ENCODE results near the gene PSG5. TPM values are rescaled to one million over a fixed set of nuclear protein-coding genes. Genes with fewer than 3 reads are reported as not detected.
"Not testable (repeated sequence)": the region's sequence is repeated elsewhere in the genome, so short reads cannot be mapped to it uniquely, and the experiment has no call there.

The PSG5 gene
- total RNA-seq, 1 donor from 2014 or later, result not detected

DNA sequence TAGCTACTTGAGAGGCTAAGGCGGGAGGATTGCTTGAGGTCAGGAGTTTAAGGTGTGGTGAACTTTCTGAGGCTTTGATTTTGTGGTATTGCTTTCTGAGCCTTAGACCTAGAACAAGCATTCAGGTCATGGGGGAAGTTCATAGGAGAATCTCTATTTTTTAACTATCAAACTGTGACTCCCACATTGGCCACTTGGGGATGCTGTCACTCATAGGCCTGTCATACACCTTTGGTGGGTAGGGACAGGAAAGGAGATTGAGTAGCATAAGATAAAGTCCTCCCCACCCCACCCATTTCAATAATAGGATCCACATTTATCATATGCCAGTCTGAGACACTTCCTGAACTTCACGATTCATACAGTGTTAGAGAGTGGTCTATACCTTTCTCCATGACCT lies 62.0 kb downstream of the PSG5 start:
- no peak for DNase-seq (ENCODE audit: extremely low spot score in 2 of 2)

DNA sequence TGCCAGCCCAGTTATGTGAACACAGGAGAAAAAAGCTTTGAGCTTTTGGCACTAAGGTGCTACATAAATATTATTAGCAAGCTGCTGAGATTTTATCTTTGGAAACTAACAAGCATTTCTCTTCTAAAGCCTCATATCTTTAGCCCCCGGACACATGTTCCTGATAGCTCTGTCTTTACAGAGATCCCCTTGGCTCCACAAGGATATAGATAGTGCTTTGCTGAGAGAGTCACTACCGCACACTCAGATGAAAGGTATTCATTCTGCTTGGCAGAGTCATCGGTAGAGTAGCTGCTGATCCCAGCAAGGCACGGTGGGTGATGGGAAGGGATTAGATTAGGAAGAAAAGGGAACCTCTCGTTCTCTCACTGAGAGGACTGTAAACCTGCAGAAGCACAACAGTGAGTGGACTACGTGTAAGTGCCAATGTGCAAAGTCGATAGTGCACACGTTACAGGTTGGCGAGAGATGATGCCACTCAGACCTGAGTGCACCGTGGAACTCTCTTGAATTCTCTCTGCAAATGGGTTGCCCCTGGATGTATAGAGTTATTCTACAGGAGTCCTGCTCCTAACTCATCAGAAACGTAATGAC lies 65.8 kb downstream of the PSG5 start:
- DNase-seq (ENCODE audit: extremely low spot score in 2 of 2); H3K4me3 ChIP-seq; H3K36me3 ChIP-seq; H3K9me3 ChIP-seq; H3K4me1 ChIP-seq; H3K27me3 ChIP-seq; H3K27ac ChIP-seq; intact Hi-C loops (cut with DNase I): not testable (repeated sequence)

More for the DNA sequence above, 62.0 kb downstream of the PSG5 start:
- no peak overlapping the region for H3K27ac ChIP-seq
- H3K4me1 ChIP-seq, result no peaks in the 10 kb centered on the region
- intact Hi-C loops (cut with DNase I), result no loop called here
- no peaks in the 10 kb centered on the region for H3K9me3 ChIP-seq
- TF ChIP-seq POLR2AphosphoS5 (IDR thresholded peaks at IDR 0.05; ENCODE audit: insufficient read depth in 1 of 2, low read depth in 1 of 2), result no peak
- TF ChIP-seq POLR2A (IDR thresholded peaks at IDR 0.05), result no peak
- TF ChIP-seq, protein P1, sequence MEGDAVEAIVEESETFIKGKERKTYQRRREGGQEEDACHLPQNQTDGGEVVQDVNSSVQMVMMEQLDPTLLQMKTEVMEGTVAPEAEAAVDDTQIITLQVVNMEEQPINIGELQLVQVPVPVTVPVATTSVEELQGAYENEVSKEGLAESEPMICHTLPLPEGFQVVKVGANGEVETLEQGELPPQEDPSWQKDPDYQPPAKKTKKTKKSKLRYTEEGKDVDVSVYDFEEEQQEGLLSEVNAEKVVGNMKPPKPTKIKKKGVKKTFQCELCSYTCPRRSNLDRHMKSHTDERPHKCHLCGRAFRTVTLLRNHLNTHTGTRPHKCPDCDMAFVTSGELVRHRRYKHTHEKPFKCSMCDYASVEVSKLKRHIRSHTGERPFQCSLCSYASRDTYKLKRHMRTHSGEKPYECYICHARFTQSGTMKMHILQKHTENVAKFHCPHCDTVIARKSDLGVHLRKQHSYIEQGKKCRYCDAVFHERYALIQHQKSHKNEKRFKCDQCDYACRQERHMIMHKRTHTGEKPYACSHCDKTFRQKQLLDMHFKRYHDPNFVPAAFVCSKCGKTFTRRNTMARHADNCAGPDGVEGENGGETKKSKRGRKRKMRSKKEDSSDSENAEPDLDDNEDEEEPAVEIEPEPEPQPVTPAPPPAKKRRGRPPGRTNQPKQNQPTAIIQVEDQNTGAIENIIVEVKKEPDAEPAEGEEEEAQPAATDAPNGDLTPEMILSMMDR (IDR thresholded peaks at IDR 0.05), result no peak
- H3K36me3 ChIP-seq, result no peaks in the 10 kb centered on the region
- H3K27me3 ChIP-seq, result no peaks in the 10 kb centered on the region
- H3K4me3 ChIP-seq, result no peak overlapping the region

- H3K9me3 ChIP-seq; H3K4me3 ChIP-seq; H3K4me1 ChIP-seq; H3K27me3 ChIP-seq; DNase-seq (ENCODE audit: extremely low spot score in 2 of 2); intact Hi-C loops (cut with DNase I); H3K27ac ChIP-seq; H3K36me3 ChIP-seq: not testable (repeated sequence)
Measured at GRCh38 chr19:43119526-43119925, 66.8 kb downstream of the PSG5 start.

Other genes starting within 250 kb of the PSG5 start
- not detected for gene PSG7, start 249.3 kb downstream of the PSG5 start, total RNA-seq
- gene PSG11, start 160.1 kb downstream of the PSG5 start, total RNA-seq, result not detected
- gene PSG2, start 103.8 kb downstream of the PSG5 start, total RNA-seq, result not detected
- gene PSG4, start 19.1 kb upstream of the PSG5 start, total RNA-seq, result 8.3 TPM
- not detected for gene PSG9, start 83.0 kb upstream of the PSG5 start, total RNA-seq
- gene CD177, start 167.2 kb upstream of the PSG5 start, total RNA-seq, result not detected
- gene TEX101, start 228.4 kb upstream of the PSG5 start, total RNA-seq, result not detected